GM12873 (cell line): Measurements from ENCODE around the gene TMEM266.

Source experiments
- CTCF ChIP-seq: IDR thresholded peaks from 2 replicates; pipeline ENCODE4 v1.5.1; 2012; ENCODE audit warnings: low read depth, mild to moderate bottlenecking, moderate library complexity, low read length, control low read depth; ENCODE audit not compliant: insufficient read depth; ENCODE audit errors: missing control alignments

Gene TMEM266

GRCh38 chr15:76174654-76175053, 114.9 kb downstream of the TMEM266 start:
- TF ChIP-seq CTCF = peak; percentile 1

GRCh38 chr15:76175442-76175841, 115.7 kb downstream of the TMEM266 start:
- TF ChIP-seq CTCF = no peak

- TF ChIP-seq CTCF = no peak
Measured at GRCh38 chr15:76176059-76176458, 116.3 kb downstream of the TMEM266 start.

- TF ChIP-seq CTCF = no peak
Measured at GRCh38 chr15:76176487-76177085, 116.8 kb downstream of the TMEM266 start.

GRCh38 chr15:76177491-76178040, 117.8 kb downstream of the TMEM266 start:
- TF ChIP-seq CTCF = no peak

- no peak for TF ChIP-seq CTCF
Measured at GRCh38 chr15:76178296-76179000, 118.7 kb downstream of the TMEM266 start.

GRCh38 chr15:76179023-76179422, 119.2 kb downstream of the TMEM266 start:
- TF ChIP-seq CTCF = no peak
